ENCODE data around the gene MACROD1.
A peak's percentile ranks its signal among the peaks of the same experiment; 100 is the strongest.

MACROD1 gene

DNA sequence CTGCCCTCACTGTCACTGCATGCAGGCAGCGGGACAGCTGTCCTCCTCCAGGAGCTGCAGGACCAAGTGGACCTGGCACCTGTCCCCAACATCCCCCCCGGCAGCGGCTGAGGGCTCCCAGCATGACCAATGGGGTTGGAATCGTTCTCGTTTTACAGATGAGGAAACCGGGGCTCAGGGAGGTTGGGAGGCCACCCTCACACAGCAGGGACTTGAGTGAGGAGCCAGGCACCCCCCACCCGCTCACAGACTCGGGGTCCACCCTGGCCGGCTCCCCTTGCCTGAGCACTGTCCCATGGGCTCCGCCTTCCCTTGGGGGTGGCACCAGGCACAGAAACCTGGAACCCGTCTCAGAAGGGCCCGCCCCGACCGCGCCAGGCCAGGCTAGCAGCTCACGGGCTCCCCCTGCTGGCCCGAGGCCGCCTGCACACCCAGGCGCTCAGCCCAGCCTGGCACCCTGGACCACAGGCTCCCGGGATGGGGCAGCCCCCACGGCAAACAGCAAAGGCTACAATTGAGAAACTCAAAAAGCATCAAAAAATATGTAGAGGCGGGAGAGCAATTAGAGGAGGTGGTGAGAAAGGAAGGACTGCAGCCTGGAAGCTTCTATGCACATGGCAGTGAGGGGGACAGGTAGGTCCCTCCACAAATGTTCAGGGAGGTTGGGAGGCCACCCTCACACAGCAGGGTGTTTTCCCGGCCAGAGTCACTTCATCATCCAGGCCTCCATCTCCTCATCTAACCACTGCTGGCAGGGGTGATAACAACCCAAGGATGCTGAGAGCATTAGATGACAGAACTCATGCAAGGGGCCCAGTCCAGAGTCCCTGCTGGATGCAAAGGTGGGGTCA, 12.8 kb downstream of the MACROD1 start:
- DNase-seq (ENCODE audit: low spot score) = peak; percentile 66

DNA sequence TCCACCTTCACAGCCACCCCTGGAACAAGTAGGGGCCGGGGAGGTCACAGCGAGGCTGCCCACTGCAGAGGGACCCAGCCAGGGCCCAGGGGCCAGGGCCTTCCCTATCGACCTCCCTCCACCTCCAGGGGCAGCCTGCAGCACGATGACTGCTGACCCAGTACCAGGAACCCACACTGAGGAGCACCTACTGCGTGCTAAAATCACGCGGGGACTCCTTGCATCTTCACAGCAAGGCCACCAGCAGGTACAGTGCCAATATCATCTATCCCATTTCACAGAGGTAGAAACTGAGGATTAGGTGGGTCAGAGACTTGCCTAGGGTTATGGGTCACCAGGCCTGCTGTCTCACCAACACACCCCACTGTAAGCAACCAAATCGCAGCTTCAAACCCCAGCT, 14.6 kb downstream of the MACROD1 start:
- no peak for DNase-seq (ENCODE audit: low spot score)

DNA sequence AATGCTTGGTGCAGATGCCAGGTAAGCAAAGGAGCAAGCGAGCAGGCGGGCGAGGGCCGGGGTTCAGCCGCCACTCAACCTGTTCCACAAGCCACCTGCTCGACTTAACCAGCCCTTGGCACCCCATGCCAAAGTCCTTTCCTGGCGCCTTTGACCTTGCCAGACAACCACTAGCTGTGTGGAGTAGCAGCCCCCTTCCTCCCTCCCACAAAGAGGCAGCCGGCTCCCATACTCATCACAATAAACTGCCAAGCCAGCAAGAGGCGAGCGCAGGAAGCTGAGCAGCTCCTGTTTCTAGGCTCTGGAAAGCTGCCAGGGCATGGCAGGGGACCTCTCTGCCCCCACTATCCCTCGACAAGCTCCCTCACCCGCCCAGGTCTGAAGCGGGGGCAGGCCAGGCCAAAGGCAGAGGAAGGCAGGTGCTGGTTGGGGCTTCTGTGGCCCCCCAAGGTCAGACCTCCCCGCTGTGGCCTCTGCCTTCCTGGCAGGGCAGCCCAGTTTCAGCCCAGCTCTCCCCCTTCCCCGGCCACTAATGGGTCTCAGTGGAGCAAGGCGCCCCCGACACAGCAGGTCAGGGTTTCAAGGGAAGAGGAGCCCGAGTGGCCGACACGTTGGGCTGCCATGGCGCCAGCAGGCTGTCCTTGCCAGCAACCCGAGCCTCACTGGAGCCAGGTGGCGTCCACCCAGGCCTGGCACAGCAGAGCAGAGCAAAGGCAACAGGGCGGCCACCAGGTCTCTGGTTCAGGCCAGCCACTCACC, 15.3 kb downstream of the MACROD1 start:
- no peak for DNase-seq (ENCODE audit: low spot score)

DNA sequence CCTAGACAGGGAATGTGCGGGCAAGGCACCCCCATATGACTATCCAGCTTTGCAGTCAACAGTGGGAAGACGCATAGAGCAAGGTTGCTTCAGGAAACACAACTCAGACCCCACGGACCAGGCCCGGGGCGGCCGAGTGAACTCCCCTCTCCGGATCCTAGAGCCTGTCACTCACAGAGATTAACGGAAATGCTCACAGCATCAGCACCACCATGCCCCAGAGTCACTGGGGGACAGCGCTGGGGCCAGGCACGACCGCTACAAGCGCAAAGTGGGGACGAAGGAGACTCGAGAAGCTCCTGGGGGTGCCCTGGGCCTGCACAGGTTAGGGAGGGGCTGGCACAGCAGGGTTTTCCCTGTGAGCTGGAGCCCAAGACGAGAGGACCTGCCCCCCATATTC, 15.9 kb downstream of the MACROD1 start:
- DNase-seq (ENCODE audit: low spot score) = no peak

DNA sequence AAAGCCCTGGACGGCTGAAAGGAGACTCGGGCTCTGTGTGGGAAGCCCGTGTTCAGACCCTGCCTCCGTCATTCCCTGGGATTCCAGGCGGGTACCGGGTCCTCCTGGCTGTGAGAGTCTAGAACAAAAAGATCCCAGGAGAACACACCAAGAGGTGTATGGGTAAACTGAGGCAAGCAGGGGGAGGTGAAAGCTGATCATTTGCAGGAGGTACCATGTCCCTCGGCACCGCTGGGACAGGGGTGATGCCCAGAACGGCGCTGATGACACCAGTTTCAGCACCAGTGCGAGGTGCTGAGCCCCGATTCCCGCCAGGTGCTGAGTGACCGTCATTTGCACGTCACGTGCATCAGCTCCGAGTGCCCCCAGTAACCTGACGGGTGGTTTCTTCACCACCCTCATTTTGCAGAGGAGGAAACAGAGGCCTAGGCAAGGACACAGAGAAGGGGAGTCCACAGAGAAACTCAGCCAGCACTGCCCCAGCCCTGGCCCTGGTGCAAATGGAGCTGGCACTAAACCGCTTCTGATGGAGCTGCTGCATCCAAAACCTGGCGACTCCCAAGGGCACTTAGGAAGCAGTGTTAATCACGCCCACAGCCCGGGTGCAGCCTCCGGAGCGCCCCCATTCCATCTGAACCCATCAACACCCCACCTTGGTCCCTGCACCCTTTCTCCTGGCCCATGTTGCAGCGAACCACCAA, 16.8 kb downstream of the MACROD1 start:
- no peak for DNase-seq (ENCODE audit: low spot score)

DNA sequence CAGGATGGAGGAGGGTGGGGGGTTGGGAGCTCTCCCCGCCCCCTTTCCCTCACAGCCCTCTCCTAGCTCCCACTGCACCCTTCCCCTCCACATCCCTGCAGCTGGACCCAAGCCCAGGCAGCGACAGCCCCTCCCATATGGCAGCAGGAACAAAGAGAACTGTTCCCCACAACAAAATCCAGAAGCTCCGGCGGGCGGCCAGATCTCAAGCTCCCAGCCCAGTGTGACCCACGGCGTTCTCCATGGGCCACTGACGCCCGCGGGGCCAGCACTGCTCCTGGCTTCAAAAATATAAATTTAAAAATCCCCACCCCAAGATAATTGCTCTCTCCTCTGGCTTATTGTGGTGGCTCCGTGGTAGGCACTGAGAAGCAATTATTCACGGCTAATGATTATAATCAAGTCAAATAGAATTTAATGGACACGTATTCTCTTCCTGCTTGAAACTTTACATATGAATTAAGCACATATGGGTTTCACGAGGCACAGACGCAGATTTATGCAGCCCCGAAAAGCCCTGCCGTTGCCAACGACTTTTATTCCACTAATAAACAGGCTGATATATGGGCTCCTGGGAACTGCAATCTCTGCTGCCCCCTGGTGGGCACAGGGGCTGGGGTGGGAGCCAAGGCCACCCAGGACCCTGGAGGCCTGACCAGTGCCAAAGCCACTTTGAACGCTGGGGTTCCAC, 17.5 kb downstream of the MACROD1 start:
- DNase-seq (ENCODE audit: low spot score) = peak; percentile 73

DNA sequence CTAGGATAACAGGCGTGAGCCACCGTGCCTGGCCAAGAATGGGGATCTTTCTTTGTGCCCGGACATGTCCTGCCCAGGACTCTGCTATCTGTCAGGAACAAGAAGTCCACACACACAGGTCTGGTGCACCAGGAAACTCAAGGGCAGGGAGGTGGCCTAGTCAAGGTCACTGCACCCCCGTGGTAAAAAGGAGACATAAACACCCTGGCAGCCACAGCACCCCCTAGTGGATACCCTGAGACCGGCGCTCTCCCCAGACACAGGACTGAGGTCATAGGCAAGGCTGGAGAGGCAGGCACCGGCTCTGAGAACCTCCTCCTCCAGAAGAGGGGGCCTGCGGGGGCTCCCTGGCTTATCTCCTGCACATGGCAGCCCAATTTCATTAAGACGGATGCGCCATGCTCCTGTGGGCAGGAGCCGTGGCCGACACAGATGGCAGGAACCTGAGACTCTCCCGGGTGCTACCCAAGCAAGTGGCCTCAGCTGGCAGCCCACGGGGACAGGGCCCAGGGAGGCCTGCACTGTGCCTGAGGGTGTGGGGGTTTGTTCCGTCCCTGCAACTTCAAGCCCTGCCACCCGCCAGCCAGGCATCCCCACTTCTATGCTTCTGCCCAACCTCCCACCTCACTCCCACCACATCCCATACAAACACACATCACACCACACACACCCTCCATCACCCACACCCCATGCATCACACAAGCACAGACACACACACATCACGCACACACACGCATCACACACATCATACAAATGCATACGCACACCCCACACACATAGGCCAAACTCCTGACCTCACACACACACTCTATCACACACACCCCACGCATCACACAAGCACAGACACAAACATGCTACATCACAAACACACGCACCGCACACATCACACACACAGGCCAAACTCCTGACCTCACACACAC, 19.6 kb downstream of the MACROD1 start:
- peak; percentile 63 for DNase-seq (ENCODE audit: low spot score)

DNA sequence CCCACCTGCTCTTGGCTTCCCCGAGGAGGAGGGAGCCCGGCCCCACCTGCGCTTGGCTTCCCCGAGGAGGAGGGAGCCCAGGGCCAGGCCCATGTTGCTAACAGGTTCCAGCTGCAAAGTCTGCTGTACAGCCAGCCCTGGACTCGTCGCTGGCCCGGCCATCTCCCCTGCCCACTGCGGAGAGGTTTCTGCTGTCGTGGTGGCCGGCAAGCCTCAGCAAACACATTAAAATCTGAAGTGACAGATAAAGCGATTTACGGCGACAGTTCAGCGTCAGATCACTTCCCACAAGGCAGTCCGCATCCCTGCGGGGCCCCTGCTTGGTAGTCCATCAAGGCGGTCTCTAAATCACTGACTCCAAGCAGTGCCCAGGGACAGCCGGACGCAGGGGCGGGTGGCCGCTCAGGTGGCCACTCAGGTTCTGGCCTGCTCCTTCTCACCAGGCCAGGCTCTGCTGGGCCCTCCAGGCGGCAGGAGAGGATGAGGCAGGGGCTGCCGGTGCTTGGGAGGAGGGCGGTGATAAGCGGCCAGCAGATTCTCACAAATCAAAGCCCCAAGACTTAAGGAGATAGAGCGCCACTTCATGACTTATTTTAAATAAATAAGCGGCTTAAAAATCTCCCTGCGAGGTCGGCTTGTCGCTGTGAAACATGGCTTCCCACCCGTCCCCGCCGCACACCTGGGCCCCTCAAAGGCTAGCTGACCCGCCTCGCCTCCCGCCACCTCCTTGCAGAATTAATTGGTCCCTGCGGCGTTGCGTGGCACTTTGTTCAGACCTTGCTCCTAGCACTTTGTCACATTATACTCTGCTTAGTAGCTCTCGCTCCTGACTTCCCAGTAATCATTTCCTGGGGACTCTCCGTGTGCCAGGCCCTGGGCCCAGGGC, 21.1 kb downstream of the MACROD1 start:
- DNase-seq (ENCODE audit: low spot score) = no peak

DNA sequence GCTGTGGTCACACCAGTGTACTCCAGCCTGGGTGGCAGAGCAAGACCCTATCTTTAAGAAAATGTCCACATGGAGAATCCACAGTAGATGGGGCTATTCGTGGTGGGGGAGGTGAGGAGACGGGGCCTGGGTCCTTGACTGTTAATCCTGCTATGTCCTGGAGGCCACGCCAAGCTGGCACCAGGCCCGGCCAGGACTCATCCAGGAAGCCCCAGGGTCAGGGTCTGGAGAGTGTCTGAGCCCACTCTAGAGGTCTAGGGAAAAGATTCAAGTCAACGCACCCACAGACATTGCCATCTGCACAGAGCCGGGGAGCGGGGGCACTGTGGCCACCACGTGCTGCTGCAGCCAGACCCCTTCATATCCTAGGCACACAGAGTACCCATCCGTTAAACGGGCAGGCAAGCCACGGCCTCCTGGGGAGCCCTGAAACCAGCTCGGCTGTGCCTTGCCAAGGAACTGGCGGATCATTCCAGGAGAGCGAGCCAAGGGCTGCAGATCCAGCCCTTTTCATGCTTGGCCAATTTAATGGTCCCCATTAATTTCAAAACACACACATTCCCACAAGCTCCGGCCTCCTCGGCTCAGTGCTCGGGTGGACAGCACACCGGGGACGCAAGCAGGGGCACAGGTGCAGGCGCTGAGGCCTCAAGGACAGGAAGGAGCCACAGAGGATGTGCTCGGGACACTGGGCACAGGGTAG, 24.7 kb downstream of the MACROD1 start:
- DNase-seq (ENCODE audit: low spot score) = no peak

DNA sequence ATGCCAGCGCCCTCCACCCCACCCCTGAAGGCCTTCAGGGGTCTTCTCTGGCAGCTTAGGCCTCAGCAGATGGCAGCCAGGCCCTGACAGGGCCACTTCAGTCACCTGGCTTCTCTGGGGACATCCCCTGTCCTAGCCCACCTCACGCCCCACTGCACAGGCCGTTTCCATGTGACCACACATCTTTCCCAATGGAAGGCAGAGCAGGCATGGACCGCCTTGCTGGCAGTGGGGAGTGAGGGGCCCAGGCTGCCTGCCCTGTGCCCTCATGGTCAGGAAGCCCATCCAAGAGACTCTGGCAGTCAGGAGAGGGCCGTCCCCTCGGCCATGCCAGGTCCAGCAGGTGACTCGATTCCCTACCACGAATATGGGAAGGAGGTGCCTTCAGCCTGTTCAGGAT, 25.8 kb downstream of the MACROD1 start:
- no peak for DNase-seq (ENCODE audit: low spot score)

DNA sequence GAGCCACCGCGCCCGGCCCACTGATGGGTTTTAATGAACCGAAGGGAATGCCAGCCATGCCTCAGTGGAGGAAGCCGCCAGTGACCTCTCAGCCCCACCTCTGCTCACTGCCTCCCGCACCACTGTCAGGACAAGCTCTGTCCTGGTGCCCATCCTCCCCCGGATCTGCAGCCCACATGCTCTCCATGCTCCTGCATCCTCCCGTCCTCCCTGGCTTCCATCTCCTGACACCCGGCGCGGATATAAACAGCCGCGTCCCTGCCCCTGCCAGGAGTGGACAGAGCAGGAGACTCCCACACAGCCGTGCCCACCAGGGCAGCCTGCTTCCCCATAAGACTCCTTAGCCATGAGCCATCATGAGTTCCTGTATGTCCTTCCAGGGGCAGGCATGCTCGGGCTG, 26.9 kb downstream of the MACROD1 start:
- DNase-seq (ENCODE audit: low spot score) = no peak

GRCh38 chr11:64138398-64138797, 27.5 kb downstream of the MACROD1 start:
- DNase-seq (ENCODE audit: low spot score) = no peak

DNA sequence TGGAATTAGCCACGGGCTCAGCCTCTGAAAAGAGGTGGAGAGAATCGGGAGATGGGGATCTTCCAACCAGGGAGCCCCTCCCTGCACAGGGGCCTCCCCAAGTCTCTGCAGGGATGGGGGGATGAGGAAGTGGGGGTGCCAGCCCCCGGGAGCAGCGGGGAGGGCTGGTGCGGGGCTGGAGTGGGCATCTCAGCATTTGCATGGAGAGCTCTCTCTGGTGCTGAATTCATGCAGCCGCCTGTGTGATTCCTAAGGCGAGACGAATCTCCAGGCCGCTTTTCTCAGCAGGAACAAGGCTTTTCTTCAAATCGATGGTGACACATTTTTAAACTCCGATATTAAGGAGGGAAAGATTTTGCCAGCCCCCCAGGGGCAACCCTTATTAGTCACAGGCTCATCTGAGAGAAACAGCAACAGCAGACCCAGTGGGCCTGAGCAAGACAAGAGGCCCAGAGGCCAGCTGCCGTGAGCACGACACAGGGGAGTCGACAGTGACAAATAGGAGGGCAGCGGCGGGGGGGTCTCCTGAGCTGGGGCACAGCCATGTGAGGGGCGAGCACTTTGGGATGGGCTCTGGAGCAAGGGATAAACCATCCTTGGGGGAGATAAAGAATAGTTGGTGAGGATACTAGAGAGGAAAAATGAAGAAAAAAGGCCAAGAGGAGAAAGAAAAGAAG, 29.0 kb downstream of the MACROD1 start:
- no peak for DNase-seq (ENCODE audit: low spot score)

DNA sequence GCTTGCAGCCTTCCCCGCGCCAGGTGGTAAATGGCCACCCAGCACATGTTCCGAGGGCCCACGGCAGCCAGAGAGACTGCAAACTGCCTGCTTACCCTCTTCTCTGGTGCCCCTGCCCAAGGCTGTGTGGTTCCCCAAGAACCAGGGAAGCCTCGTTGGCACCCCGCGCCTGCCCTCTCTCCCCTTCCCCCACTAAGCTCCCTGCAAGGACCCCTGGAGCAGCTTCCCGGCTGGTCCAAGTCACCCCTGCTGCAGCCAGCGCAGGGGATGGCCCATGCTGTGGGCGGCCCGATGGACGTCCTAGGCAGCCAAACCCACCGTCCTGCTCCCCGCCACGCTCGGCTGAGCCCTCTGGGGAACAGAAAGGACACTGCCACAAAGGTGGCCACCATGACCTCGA, 30.2 kb downstream of the MACROD1 start:
- no peak for DNase-seq (ENCODE audit: low spot score)

- DNase-seq (ENCODE audit: low spot score) = no peak
Observed at GRCh38 chr11:64134963-64135362, 30.9 kb downstream of the MACROD1 start.

DNA sequence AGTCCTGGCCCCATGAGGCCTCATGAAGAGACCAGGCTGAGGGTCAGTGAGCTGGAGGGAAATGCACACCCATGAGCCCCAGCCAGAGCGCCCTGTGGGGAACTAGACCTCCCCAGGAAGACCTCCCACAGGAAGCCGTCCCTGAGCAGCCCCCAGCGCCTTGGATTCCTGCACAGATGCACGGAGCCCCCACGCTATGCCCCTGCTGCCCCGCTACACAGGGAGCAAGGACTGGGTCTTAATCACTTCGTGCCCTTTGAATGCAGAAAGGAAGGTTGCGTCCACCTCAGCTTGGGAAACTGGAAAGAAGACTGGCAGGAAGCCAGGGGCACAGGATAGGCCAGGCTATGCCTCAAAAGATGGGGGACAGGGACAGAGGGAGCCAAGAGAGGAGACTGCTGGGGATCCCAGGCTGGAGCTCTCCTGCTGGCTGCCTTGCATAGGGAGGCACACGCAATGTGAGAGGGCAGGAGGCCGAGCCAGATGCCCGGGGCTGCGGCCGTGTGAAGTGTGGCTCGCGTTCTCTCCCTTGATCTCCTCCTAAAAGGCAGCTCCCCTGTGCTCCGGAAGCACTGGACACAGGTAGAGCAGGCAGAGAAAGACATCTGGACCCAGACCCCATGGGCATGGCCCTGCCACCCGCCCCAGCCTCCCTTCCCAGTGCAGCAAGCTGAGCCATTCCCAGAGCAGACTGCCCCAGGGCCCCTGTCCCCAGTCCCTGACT, 32.8 kb downstream of the MACROD1 start:
- DNase-seq (ENCODE audit: low spot score) = no peak

GRCh38 chr11:64132191-64132771, 33.6 kb downstream of the MACROD1 start:
- DNase-seq (ENCODE audit: low spot score) = no peak

DNA sequence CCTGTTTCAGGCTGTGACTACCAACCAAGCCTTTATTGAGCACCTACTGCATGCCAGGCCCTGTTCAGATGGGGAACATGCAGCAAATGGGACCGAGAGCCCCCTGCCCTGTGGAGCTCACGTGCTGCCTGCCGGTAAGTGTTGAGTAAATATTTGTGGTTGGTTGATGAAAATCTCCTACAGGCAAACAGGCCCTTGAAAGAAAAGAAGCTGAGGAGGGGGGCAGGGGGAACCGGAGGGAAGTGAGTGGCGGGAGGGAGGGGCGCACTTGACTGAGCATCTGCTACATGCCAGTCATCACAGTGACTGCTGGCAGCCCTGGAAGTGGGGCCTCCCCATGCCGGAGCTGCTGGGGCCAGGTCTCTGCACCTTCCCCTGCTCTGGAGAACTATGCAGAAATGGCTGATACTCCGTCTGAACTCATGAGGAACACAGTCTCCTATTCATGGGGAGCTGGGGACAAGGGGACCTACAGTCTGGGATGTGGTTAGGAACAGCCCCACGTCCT, 34.2 kb downstream of the MACROD1 start:
- DNase-seq (ENCODE audit: low spot score) = no peak

Measured in CD4-positive, alpha-beta T cell treated with Interleukin-15 for 4 hours (primary cell).